ENCODE measurements around the gene DST. TPM values are rescaled to one million over a fixed set of nuclear protein-coding genes. Genes with fewer than 3 reads are reported as not detected.

DST gene
- total and polyA plus RNA-seq, 7 experiments from 2014 or later, result 0.46 to 20.3 (median 6.5) TPM

GRCh38 chr6:56656466-56656865, 13.8 kb upstream of the DST start:
- H3K27ac Mint-ChIP-seq, result no peak overlapping the region
- no peak for ATAC-seq
- Histone ChIP-seq H3K36me3 (ENCODE audit: control insufficient read depth in 2 of 3, insufficient read depth in 3 of 3, low read length in 3 of 3) (no peaks in the 10 kb centered on the region), H3K27ac (ENCODE audit: low read depth, low read length) (no peak overlapping the region), H3K27me3 (ENCODE audit: control insufficient read depth in 2 of 2, insufficient read depth in 2 of 2, low read length in 2 of 2) (no peaks in the 10 kb centered on the region), H3K4me3 (ENCODE audit: low read length) (no peak overlapping the region), H3K4me1 (ENCODE audit: control insufficient read depth in 2 of 2, insufficient read depth in 2 of 2, low read length in 2 of 2) (no peaks in the 10 kb centered on the region), H3K9me3 (ENCODE audit: control insufficient read depth in 2 of 3, low read length in 3 of 3) (no peaks in the 10 kb centered on the region)
- DNase-seq, result no peak
- intact Hi-C loops (cut with micrococcal nuclease), result no loop called here
- no peaks in the 10 kb centered on the region for H3K36me3 Mint-ChIP-seq
- ChIA-PET POLR2A (no interaction called here), CTCF (no interaction called here)
- no peaks in the 10 kb centered on the region for H3K9me3 Mint-ChIP-seq
- no peak overlapping the region for H3K4me3 Mint-ChIP-seq
- H3K27me3 Mint-ChIP-seq, result peaks cover 0 to 6% (median 2%) of the 10 kb centered on the region in 5 donors
- peaks cover 0 to 11% (median 0%) of the 10 kb centered on the region in 7 donors for H3K4me1 Mint-ChIP-seq

- no peak for ATAC-seq
- Histone ChIP-seq H3K4me1 (ENCODE audit: control insufficient read depth in 2 of 2, insufficient read depth in 2 of 2, low read length in 2 of 2) (no peaks in the 10 kb centered on the region), H3K4me3 (ENCODE audit: low read length) (no peak overlapping the region), H3K36me3 (ENCODE audit: control insufficient read depth in 2 of 3, insufficient read depth in 3 of 3, low read length in 3 of 3) (no peaks in the 10 kb centered on the region), H3K27ac (ENCODE audit: low read depth, low read length) (no peak overlapping the region), H3K27me3 (ENCODE audit: control insufficient read depth in 2 of 2, insufficient read depth in 2 of 2, low read length in 2 of 2) (no peaks in the 10 kb centered on the region), H3K9me3 (ENCODE audit: control insufficient read depth in 2 of 3, low read length in 3 of 3) (no peaks in the 10 kb centered on the region)
- POLR2A ChIA-PET, result no interaction called here
- Mint-ChIP-seq H3K4me1 (peaks cover 0 to 9% (median 0%) of the 10 kb centered on the region in 7 donors), H3K27me3 (peaks cover 0 to 6% (median 3%) of the 10 kb centered on the region in 5 donors), H3K27ac (no peak overlapping the region), H3K36me3 (no peaks in the 10 kb centered on the region), H3K9me3 (no peaks in the 10 kb centered on the region), H3K4me3 (no peak overlapping the region)
- DNase-seq, result no peak
- CTCF ChIA-PET, result no interaction called here
- intact Hi-C loops (cut with micrococcal nuclease), result no loop called here
Measured at GRCh38 chr6:56655996-56656395, 13.3 kb upstream of the DST start.

DNA sequence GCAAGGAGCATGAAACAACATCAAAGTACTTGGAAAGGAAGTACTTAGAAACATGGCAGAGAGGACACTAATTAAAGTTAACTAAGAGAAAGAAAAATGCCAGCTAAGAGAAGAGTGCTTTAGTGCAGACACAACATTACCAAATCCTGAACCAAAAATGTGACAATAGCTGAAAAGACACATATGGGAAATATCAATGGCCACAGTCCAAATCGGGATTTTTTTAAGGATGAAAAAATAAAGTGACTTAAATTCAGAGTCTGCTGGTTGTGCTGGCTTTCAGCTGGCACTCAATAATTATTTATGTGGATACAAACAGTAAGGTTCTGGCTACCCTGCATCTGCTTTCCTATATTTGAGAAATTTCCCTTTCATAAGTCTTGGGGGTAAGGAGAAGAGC, 12.6 kb upstream of the DST start:
- peaks cover 0 to 6% (median 3%) of the 10 kb centered on the region in 5 donors for H3K27me3 Mint-ChIP-seq
- H3K9me3 Mint-ChIP-seq, result no peaks in the 10 kb centered on the region
- CTCF ChIA-PET, result no interaction called here
- ATAC-seq (no peak), DNase-seq (no peak)
- no peaks in the 10 kb centered on the region for H3K27me3 ChIP-seq (ENCODE audit: control insufficient read depth in 2 of 2, insufficient read depth in 2 of 2, low read length in 2 of 2)
- H3K36me3 Mint-ChIP-seq, result no peaks in the 10 kb centered on the region
- H3K9me3 ChIP-seq (ENCODE audit: control insufficient read depth in 2 of 3, low read length in 3 of 3), result no peaks in the 10 kb centered on the region
- intact Hi-C loops (cut with micrococcal nuclease), result no loop called here
- peaks cover 0 to 9% (median 0%) of the 10 kb centered on the region in 7 donors for H3K4me1 Mint-ChIP-seq
- H3K4me3 ChIP-seq (ENCODE audit: low read length), result no peak overlapping the region
- no peaks in the 10 kb centered on the region for H3K4me1 ChIP-seq (ENCODE audit: control insufficient read depth in 2 of 2, insufficient read depth in 2 of 2, low read length in 2 of 2)
- H3K36me3 ChIP-seq (ENCODE audit: control insufficient read depth in 2 of 3, insufficient read depth in 3 of 3, low read length in 3 of 3), result no peaks in the 10 kb centered on the region
- H3K27ac Mint-ChIP-seq, result no peak overlapping the region
- POLR2A ChIA-PET, result no interaction called here
- no peak overlapping the region for H3K4me3 Mint-ChIP-seq
- no peak overlapping the region for H3K27ac ChIP-seq (ENCODE audit: low read depth, low read length)

GRCh38 chr6:56652994-56653393, 10.3 kb upstream of the DST start:
- Mint-ChIP-seq H3K27ac (no peak overlapping the region), H3K9me3 (no peaks in the 10 kb centered on the region), H3K4me1 (peaks cover 0 to 2% (median 0%) of the 10 kb centered on the region in 7 donors), H3K4me3 (no peak overlapping the region), H3K36me3 (peaks cover 0 to 5% (median 0%) of the 10 kb centered on the region in 5 donors), H3K27me3 (peaks cover 0 to 13% (median 9%) of the 10 kb centered on the region in 5 donors)
- Histone ChIP-seq H3K27me3 (ENCODE audit: control insufficient read depth in 2 of 2, insufficient read depth in 2 of 2, low read length in 2 of 2) (no peaks in the 10 kb centered on the region), H3K9me3 (ENCODE audit: control insufficient read depth in 2 of 3, low read length in 3 of 3) (no peaks in the 10 kb centered on the region), H3K27ac (ENCODE audit: low read depth, low read length) (no peak overlapping the region), H3K4me1 (ENCODE audit: control insufficient read depth in 2 of 2, insufficient read depth in 2 of 2, low read length in 2 of 2) (no peaks in the 10 kb centered on the region), H3K36me3 (ENCODE audit: control insufficient read depth in 2 of 3, insufficient read depth in 3 of 3, low read length in 3 of 3) (no peaks in the 10 kb centered on the region), H3K4me3 (ENCODE audit: low read length) (no peak overlapping the region)
- POLR2A ChIA-PET, result no interaction called here
- intact Hi-C loops (cut with micrococcal nuclease), result no loop called here
- CTCF ChIA-PET, result no interaction called here
- no peak for DNase-seq
- no peak for ATAC-seq

- H3K4me3 ChIP-seq (ENCODE audit: low read length), result no peak overlapping the region
- H3K27me3 ChIP-seq (ENCODE audit: control insufficient read depth in 2 of 2, insufficient read depth in 2 of 2, low read length in 2 of 2), result no peaks in the 10 kb centered on the region
- no peaks in the 10 kb centered on the region for H3K4me1 ChIP-seq (ENCODE audit: control insufficient read depth in 2 of 2, insufficient read depth in 2 of 2, low read length in 2 of 2)
- H3K36me3 Mint-ChIP-seq, result peaks cover 0 to 5% (median 0%) of the 10 kb centered on the region in 5 donors
- ChIA-PET CTCF (interaction anchor here (0.6 kb wide), 1 partner anchor 26 kb away, joined by 3 read pairs; no protein-coding TSS in a partner anchor), POLR2A (no interaction called here)
- H3K4me1 Mint-ChIP-seq, result peaks cover 0 to under 1% (median 0%) of the 10 kb centered on the region in 7 donors
- H3K9me3 Mint-ChIP-seq, result no peaks in the 10 kb centered on the region
- H3K27ac Mint-ChIP-seq, result no peak overlapping the region
- ATAC-seq, result no peak
- DNase-seq, result no peak
- H3K4me3 Mint-ChIP-seq, result no peak overlapping the region
- intact Hi-C loops (cut with micrococcal nuclease), result no loop called here
- no peaks in the 10 kb centered on the region for H3K36me3 ChIP-seq (ENCODE audit: control insufficient read depth in 2 of 3, insufficient read depth in 3 of 3, low read length in 3 of 3)
- no peaks in the 10 kb centered on the region for H3K9me3 ChIP-seq (ENCODE audit: control insufficient read depth in 2 of 3, low read length in 3 of 3)
- H3K27ac ChIP-seq (ENCODE audit: low read depth, low read length), result no peak overlapping the region
- H3K27me3 Mint-ChIP-seq, result peaks cover 0 to 13% (median 9%) of the 10 kb centered on the region in 5 donors
Measured at GRCh38 chr6:56652231-56652630, 9.5 kb upstream of the DST start.

DNA sequence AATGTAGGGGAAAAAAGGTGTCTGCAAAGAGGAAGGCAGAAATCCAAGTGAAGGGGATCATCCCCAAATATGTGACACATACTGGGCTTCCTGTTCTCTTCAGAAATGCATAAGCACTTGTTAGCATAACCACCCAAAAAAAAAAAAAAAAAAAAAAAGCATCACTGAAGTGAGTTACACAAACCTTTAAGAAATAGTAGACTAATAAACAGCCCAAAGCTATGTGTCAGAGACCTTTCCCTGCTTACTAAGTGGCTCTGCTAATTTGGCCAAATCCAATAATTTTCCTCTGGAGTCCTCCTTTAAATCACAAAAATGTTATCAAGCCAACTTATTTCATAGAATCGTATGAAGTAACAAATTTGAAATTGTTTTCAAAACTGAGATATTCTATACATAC, 7.5 kb upstream of the DST start:
- Histone ChIP-seq H3K27me3 (ENCODE audit: control insufficient read depth in 2 of 2, insufficient read depth in 2 of 2, low read length in 2 of 2) (no peaks in the 10 kb centered on the region), H3K27ac (ENCODE audit: low read depth, low read length) (no peak overlapping the region), H3K36me3 (ENCODE audit: control insufficient read depth in 2 of 3, insufficient read depth in 3 of 3, low read length in 3 of 3) (no peaks in the 10 kb centered on the region), H3K9me3 (ENCODE audit: control insufficient read depth in 2 of 3, low read length in 3 of 3) (no peaks in the 10 kb centered on the region), H3K4me3 (ENCODE audit: low read length) (no peak overlapping the region), H3K4me1 (ENCODE audit: control insufficient read depth in 2 of 2, insufficient read depth in 2 of 2, low read length in 2 of 2) (no peaks in the 10 kb centered on the region)
- H3K27me3 Mint-ChIP-seq, result peaks cover 0 to 13% (median 9%) of the 10 kb centered on the region in 5 donors
- no peak overlapping the region for H3K4me3 Mint-ChIP-seq
- no peak overlapping the region for H3K27ac Mint-ChIP-seq
- intact Hi-C loops (cut with micrococcal nuclease), result no loop called here
- no peaks in the 10 kb centered on the region for H3K4me1 Mint-ChIP-seq
- peaks cover 0 to 5% (median 0%) of the 10 kb centered on the region in 5 donors for H3K36me3 Mint-ChIP-seq
- H3K9me3 Mint-ChIP-seq, result no peaks in the 10 kb centered on the region
- POLR2A ChIA-PET, result no interaction called here
- no peak for ATAC-seq
- CTCF ChIA-PET, result no interaction called here
- DNase-seq, result no peak

GRCh38 chr6:56649782-56650181, 7.1 kb upstream of the DST start:
- DNase-seq, result no peak
- H3K9me3 Mint-ChIP-seq, result no peaks in the 10 kb centered on the region
- H3K27ac ChIP-seq (ENCODE audit: low read depth, low read length), result no peak overlapping the region
- H3K36me3 Mint-ChIP-seq, result peaks cover 0 to 5% (median 0%) of the 10 kb centered on the region in 5 donors
- POLR2A ChIA-PET, result no interaction called here
- H3K27me3 Mint-ChIP-seq, result peaks cover 0 to 13% (median 9%) of the 10 kb centered on the region in 5 donors
- no peak overlapping the region for H3K27ac Mint-ChIP-seq
- no peak for ATAC-seq
- H3K9me3 ChIP-seq (ENCODE audit: control insufficient read depth in 2 of 3, low read length in 3 of 3), result no peaks in the 10 kb centered on the region
- no peaks in the 10 kb centered on the region for H3K36me3 ChIP-seq (ENCODE audit: control insufficient read depth in 2 of 3, insufficient read depth in 3 of 3, low read length in 3 of 3)
- no peak overlapping the region for H3K4me3 Mint-ChIP-seq
- CTCF ChIA-PET, result no interaction called here
- no peaks in the 10 kb centered on the region for H3K27me3 ChIP-seq (ENCODE audit: control insufficient read depth in 2 of 2, insufficient read depth in 2 of 2, low read length in 2 of 2)
- H3K4me1 Mint-ChIP-seq, result no peaks in the 10 kb centered on the region
- intact Hi-C loops (cut with micrococcal nuclease), result no loop called here
- H3K4me1 ChIP-seq (ENCODE audit: control insufficient read depth in 2 of 2, insufficient read depth in 2 of 2, low read length in 2 of 2), result no peaks in the 10 kb centered on the region
- no peak overlapping the region for H3K4me3 ChIP-seq (ENCODE audit: low read length)

Data from naive thymus-derived CD4-positive, alpha-beta T cell (primary cell).